ENCODE data around the gene PLA2G2D. TPM values are rescaled to one million over a fixed set of nuclear protein-coding genes. Genes with fewer than 3 reads are reported as not detected.

Gene PLA2G2D
- total RNA-seq, 1 donor from 2014 or later, result not detected

GRCh38 chr1:20078711-20079110, 40.6 kb downstream of the PLA2G2D start:
- Mint-ChIP-seq H3K27me3 (peaks cover 12% of the 10 kb centered on the region), H3K36me3 (ENCODE audit: insufficient read depth) (no peaks in the 10 kb centered on the region), H3K4me1 (ENCODE audit: low read depth) (peaks cover 4% of the 10 kb centered on the region), H3K4me3 (ENCODE audit: low read depth) (no peak overlapping the region), H3K9me3 (ENCODE audit: low read depth) (no peaks in the 10 kb centered on the region), H3K27ac (no peak overlapping the region)
- no peak for DNase-seq (ENCODE audit: low spot score, unreplicated experiment)
- no peak for TF ChIP-seq CTCF (IDR thresholded peaks at IDR 0.05; ENCODE audit: unreplicated experiment)

GRCh38 chr1:20078171-20078651, 41.1 kb downstream of the PLA2G2D start:
- DNase-seq (ENCODE audit: low spot score, unreplicated experiment), result no peak
- Mint-ChIP-seq H3K36me3 (ENCODE audit: insufficient read depth) (no peaks in the 10 kb centered on the region), H3K4me1 (ENCODE audit: low read depth) (peaks cover 4% of the 10 kb centered on the region), H3K9me3 (ENCODE audit: low read depth) (no peaks in the 10 kb centered on the region), H3K4me3 (ENCODE audit: low read depth) (no peak overlapping the region), H3K27ac (peak overlapping the region; percentile 8), H3K27me3 (peaks cover 12% of the 10 kb centered on the region)
- no peak for TF ChIP-seq CTCF (IDR thresholded peaks at IDR 0.05; ENCODE audit: unreplicated experiment)

GRCh38 chr1:20076710-20077461, 42.5 kb downstream of the PLA2G2D start:
- no peaks in the 10 kb centered on the region for H3K36me3 Mint-ChIP-seq (ENCODE audit: insufficient read depth)
- no peak overlapping the region for H3K27ac Mint-ChIP-seq

GRCh38 chr1:20076223-20076622, 43.1 kb downstream of the PLA2G2D start:
- DNase-seq (ENCODE audit: low spot score, unreplicated experiment), result no peak
- H3K36me3 Mint-ChIP-seq (ENCODE audit: insufficient read depth), result no peaks in the 10 kb centered on the region
- H3K27me3 Mint-ChIP-seq, result peaks cover 19% of the 10 kb centered on the region
- H3K9me3 Mint-ChIP-seq (ENCODE audit: low read depth), result no peaks in the 10 kb centered on the region
- no peak overlapping the region for H3K27ac Mint-ChIP-seq
- no peak for TF ChIP-seq CTCF (IDR thresholded peaks at IDR 0.05; ENCODE audit: unreplicated experiment)
- H3K4me3 Mint-ChIP-seq (ENCODE audit: low read depth), result no peak overlapping the region
- no peaks in the 10 kb centered on the region for H3K4me1 Mint-ChIP-seq (ENCODE audit: low read depth)

More at GRCh38 chr1:20076710-20077461, 42.5 kb downstream of the PLA2G2D start:
- Mint-ChIP-seq H3K4me3 (ENCODE audit: low read depth) (no peak overlapping the region), H3K4me1 (ENCODE audit: low read depth) (no peaks in the 10 kb centered on the region), H3K27me3 (peaks cover 19% of the 10 kb centered on the region), H3K9me3 (ENCODE audit: low read depth) (no peaks in the 10 kb centered on the region)
- TF ChIP-seq CTCF (IDR thresholded peaks at IDR 0.05; ENCODE audit: unreplicated experiment), result no peak
- no peak for DNase-seq (ENCODE audit: low spot score, unreplicated experiment)

- no peak for TF ChIP-seq CTCF (IDR thresholded peaks at IDR 0.05; ENCODE audit: unreplicated experiment)
- Mint-ChIP-seq H3K27ac (no peak overlapping the region), H3K9me3 (ENCODE audit: low read depth) (no peaks in the 10 kb centered on the region), H3K4me3 (ENCODE audit: low read depth) (no peak overlapping the region), H3K27me3 (peaks cover 19% of the 10 kb centered on the region), H3K4me1 (ENCODE audit: low read depth) (no peaks in the 10 kb centered on the region), H3K36me3 (ENCODE audit: insufficient read depth) (no peaks in the 10 kb centered on the region)
- DNase-seq (ENCODE audit: low spot score, unreplicated experiment), result no peak
These were observed 44.0 kb downstream of the PLA2G2D start for GRCh38 chr1:20075345-20075744.

Measured in progenitor cell of endocrine pancreas (in vitro differentiated cells).